ENCODE measurements around the gene GRIK1.

The GRIK1 gene

DNA sequence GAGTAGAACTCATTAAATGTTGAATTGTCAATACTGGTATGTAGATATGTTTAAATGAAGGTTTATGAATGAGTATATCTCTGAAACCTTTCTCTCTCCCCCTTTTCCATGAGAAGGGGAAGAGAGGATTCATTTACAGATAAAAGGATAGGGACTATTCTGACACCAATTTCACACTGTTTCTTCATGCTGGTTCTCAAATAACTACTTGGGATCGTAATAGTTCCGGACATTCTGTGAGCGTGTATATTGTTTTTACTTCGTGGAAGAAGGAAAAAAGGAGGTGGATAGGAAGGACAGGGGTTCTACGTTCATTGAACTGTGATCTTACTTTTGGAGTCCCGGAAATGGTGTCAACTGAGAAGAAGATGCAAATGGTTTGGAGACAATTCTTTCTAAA, 284.2 kb downstream of the GRIK1 start:
- no peak overlapping the region for H3K27ac ChIP-seq
- no peak overlapping the region for H3K4me3 ChIP-seq

DNA sequence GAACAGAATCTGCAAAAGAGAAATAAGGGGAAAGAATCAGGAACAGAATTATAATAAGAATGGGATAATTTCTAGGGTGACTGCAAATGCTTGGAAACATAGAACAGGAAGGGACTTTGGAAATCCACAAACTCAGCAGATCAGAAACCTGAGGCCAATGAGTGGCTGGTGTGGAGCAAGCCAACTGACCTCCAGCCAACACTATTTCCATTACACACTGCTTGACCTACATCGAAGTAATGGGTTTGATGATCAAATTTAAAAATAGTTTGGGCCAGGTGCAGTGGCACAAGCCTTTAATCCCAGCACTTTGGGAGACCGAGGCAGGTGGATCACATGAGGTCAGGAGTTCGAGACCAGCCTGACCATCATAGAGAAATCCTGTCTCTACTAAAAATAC, 284.9 kb downstream of the GRIK1 start:
- Histone ChIP-seq H3K27ac (no peak overlapping the region), H3K4me3 (no peak overlapping the region)

DNA sequence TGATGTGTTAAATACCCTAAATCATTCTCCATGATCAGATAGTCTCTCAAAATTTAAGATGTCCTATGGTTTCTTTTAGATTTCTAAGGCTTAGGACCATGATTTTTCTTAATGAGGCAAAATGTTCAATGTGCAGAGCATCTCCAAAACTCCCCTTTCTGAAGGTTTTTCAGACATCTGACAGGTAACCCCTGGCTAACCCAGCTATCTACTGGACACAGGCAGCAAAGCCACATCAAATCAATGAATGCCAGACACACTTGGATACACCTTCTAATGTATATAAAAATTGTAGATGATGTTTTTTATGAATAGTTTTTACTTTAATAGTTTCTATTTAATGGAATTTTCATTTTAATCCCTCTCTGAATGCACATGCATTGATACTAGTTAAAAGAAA, 285.6 kb downstream of the GRIK1 start:
- H3K4me3 ChIP-seq = no peak overlapping the region
- H3K27ac ChIP-seq = no peak overlapping the region

- Histone ChIP-seq H3K4me3 (no peak overlapping the region), H3K27ac (no peak overlapping the region)
Measured at GRCh38 chr21:29650523-29651022, 289.2 kb downstream of the GRIK1 start.

GRCh38 chr21:29649406-29649814, 290.4 kb downstream of the GRIK1 start:
- Histone ChIP-seq H3K4me3 (no peak overlapping the region), H3K27ac (no peak overlapping the region)

- no peak overlapping the region for H3K4me3 ChIP-seq
- H3K27ac ChIP-seq = no peak overlapping the region
Measured at GRCh38 chr21:29648710-29649240, 291.0 kb downstream of the GRIK1 start.

- no peak overlapping the region for H3K4me3 ChIP-seq
- H3K27ac ChIP-seq = no peak overlapping the region
Measured at GRCh38 chr21:29647353-29647781, 292.4 kb downstream of the GRIK1 start.

DNA sequence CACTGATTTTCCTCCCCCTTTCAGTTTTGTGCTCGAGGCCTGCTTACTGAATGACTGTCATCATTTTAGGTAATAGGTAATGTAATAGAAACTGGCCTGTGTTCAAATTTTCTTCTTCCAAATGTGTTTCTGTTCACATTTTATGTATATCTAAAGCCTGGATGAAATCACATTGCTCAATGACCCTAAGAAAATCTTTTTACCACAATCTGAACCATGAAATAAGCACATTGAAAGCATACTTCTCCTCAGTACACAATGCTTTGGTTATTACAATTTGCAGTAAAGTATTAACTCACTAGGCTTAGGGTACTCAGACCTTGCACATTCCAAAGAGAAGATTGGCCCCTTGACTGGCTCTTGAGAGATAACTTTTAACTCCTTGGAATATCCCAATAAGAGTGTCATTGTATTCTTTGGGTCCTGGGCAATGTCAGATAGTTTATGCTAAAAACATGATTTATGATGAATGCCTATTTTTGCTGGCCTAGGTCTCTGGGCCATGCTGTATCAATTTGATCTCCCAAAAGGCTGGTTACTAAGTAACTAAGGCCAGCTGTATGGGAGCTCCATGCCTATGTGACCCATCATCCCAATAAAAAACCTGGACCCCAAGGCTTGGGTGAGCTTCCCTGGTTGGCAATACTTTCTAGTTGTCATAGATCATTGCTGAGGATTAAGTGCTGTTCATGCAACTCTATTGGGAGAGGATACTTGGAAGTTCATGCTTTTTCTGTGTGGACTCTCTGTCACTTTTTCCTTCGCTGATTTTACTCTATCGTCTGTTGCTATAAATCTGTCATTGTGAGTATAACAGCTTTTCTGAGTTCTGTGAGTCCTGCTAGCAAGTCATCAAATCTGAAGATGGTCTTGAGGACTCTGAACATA, 293.9 kb downstream of the GRIK1 start:
- H3K27ac ChIP-seq = no peak overlapping the region
- H3K4me3 ChIP-seq = no peak overlapping the region

DNA sequence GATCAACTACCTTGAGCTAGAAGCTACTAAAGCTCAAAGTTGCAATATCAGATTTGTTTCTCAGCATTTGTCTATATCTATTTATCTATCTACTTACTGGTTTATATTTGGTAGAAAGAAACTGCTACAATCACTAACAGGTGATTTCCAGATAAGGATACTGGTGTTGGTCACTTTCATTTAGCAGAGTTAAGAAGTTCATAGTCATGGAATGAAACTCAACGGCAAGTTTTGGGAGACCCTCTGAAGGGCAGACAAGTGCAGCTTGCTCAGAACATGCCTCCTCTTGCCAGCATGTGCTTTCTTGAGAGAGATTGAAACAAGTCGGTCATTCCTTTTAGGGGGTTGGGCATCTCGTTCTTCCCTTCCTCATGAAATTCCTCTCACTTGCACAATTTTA, 296.5 kb downstream of the GRIK1 start:
- Histone ChIP-seq H3K4me3 (no peak overlapping the region), H3K27ac (no peak overlapping the region)

- no peak overlapping the region for H3K4me3 ChIP-seq
- H3K27ac ChIP-seq = no peak overlapping the region
Measured at GRCh38 chr21:29642551-29643245, 297.1 kb downstream of the GRIK1 start.

GRCh38 chr21:29641635-29642550, 297.9 kb downstream of the GRIK1 start:
- Histone ChIP-seq H3K27ac (no peak overlapping the region), H3K4me3 (no peak overlapping the region)

- Histone ChIP-seq H3K4me3 (no peak overlapping the region), H3K27ac (no peak overlapping the region)
Measured at GRCh38 chr21:29641001-29641634, 298.7 kb downstream of the GRIK1 start.

- H3K27ac ChIP-seq = no peak overlapping the region
- no peak overlapping the region for H3K4me3 ChIP-seq
Measured at GRCh38 chr21:29640080-29640508, 299.7 kb downstream of the GRIK1 start.

DNA sequence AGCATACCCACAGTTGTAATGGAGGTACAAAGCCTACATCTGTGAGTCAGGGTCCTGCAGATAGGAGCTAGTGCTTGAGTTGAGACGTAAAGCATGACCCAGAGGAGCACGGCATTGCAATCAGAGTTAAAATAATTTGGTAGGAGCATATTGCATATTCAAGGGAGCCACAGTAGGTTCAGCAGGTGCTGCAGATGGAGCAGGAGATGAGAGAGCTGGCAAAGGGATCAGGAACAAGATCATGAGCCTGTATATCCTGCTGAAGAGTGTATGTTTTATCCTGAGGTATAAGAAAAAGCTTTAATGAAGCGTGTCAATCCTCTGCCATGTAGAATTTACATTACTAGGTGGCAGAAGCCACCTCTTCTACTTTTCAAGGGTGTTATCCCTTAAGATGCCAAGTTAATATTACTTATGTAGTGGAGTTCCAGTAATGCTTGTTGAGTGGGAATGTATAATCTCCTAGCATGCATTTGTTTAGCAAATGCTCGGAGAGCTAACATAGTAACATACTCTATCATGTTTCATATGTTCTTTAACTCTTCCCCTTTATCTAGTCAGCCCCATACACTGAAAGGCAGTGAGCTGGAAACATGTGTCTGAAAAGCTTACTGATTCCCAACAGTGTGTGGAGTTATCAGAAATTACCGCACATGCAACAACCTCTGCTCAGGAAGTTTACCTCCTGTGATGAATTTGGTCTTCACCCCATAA, 300.3 kb downstream of the GRIK1 start:
- H3K4me3 ChIP-seq = no peak overlapping the region
- no peak overlapping the region for H3K27ac ChIP-seq

GRCh38 chr21:29638761-29639327, 301.0 kb downstream of the GRIK1 start:
- H3K27ac ChIP-seq = no peak overlapping the region
- no peak overlapping the region for H3K4me3 ChIP-seq

GRCh38 chr21:29638138-29638537, 301.7 kb downstream of the GRIK1 start:
- no peak overlapping the region for H3K4me3 ChIP-seq
- H3K27ac ChIP-seq = no peak overlapping the region

DNA sequence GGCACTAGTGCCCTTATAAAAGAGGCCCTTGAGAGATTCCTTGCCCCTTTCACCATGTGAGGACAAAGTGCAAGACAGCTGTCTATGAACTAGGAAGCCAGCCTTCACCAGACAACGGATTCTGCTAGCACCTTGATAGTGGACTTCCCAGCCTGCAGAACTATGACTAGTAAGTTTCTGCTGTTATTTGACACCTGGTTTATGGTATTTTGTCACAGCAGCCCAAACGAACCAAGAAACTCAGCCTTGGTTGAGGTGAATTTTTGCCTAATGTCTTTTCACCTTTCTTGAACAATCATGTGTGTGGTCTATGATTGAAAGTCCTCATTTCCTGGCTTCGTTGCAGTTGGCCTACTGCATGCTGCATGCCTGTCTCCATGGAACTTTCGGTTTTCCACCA, 302.2 kb downstream of the GRIK1 start:
- Histone ChIP-seq H3K4me3 (no peak overlapping the region), H3K27ac (no peak overlapping the region)

GRCh38 chr21:29637134-29637533, 302.7 kb downstream of the GRIK1 start:
- Histone ChIP-seq H3K27ac (no peak overlapping the region), H3K4me3 (no peak overlapping the region)

All from skin epidermis (tissue), 12 donors.